Sigmoid colon (tissue), 4 donors: ENCODE data around the gene SNRPD3.

Source experiments
- CTCF ChIP-seq, 4 experiments: fragments of 450-650 bp in 3 of 4; fragments of 200-600 bp in 1 of 4; IDR thresholded peaks; one replicate each; pipeline ENCODE4 v1.5.1; 2016 to 2019; ENCODE audit warnings: antibody characterized with exemption in 4 of 4, mild to moderate bottlenecking in 3 of 4, moderate library complexity in 2 of 4
- EP300 ChIP-seq, 4 donors: sonication (generic); formaldehyde crosslinking; IDR thresholded peaks; one replicate each; pipeline ENCODE4 v1.6.1; 2017; ENCODE audit warnings: antibody characterized with exemption in 4 of 4
- POLR2AphosphoS5 ChIP-seq, 4 donors: sonication (generic); formaldehyde crosslinking; IDR thresholded peaks; one replicate each; pipeline ENCODE4 v1.6.1; 2017; ENCODE audit warnings: antibody characterized with exemption in 4 of 4

- TF ChIP-seq CTCF (IDR thresholded peaks at IDR 0.05) (no peak), POLR2AphosphoS5 (IDR thresholded peaks at IDR 0.05) (no peak), EP300 (IDR thresholded peaks at IDR 0.05) (no peak)
Measured at GRCh38 chr22:24595228-24595627, 39.4 kb downstream of the SNRPD3 start.
